HCT116 (cell line): ENCODE measurements around the gene CCDC146. TPM values are rescaled to one million over a fixed set of nuclear protein-coding genes. Genes with fewer than 3 reads are reported as not detected.

Experiments used
- ATAC-seq: fragments of 200-7000 bp; cut with Tn5 transposase; 2 replicates; pipeline ENCODE4 v1.9.1; 2020; ENCODE audit warnings: mild to moderate bottlenecking, moderate library complexity
- BruUV-seq: library from RNA; stranded (reverse); fragments of 400-500 nt; replicated peaks from 2 replicates; lab custom pipeline; 2021; lab: Mats Ljungman, UMichigan
- CTCF ChIA-PET: fragments of 300-600 bp; sonication (Branson Sonifier 250); formaldehyde crosslinking; loops from one replicate; lab custom pipeline; 2021; ENCODE audit warnings: antibody characterized with exemption; lab: Charles Lee
- POLR2A ChIA-PET: fragments of 300-600, 350-600 bp; sonication (Branson Sonifier 250); formaldehyde crosslinking; loops from one replicate; lab custom pipeline; 2021; ENCODE audit warnings: antibody characterized with exemption; lab: Charles Lee
- RAD21 ChIA-PET, 2 experiments: fragments of 300-600 bp; sonication (Branson Sonifier 250); formaldehyde crosslinking; loops; one replicate each; lab custom pipeline; 2023; ENCODE audit warnings: low total read pairs in 2 of 2; ENCODE audit not compliant: uncharacterized antibody in 2 of 2, unreplicated experiment in 2 of 2, low non-redundant PET in 1 of 2; lab: Charles Lee
- DNase-seq: peaks from one replicate; pipeline ENCODE4 v3.0.0-alpha.2; 2010; ENCODE audit warnings: low read depth, low spot score
- H2AFZ ChIP-seq: fragments of 200-600 bp; shearing (Covaris generic), sonication (generic); 2 replicates; pipeline ENCODE4 v1.6.1; 2017; ENCODE audit warnings: low read depth, mixed run types, mixed read lengths, antibody characterized with exemption, low read length; ENCODE audit not compliant: poor library complexity, severe bottlenecking
- H3K27ac ChIP-seq: 2 replicates; pipeline ENCODE4 v1.5.1; 2012; ENCODE audit warnings: low read depth, low read length
- H3K27me3 ChIP-seq: fragments of 200-600 bp; sonication (generic); 2 replicates; pipeline ENCODE4 v1.6.1; 2016; ENCODE audit warnings: mixed run types, low read length, mixed read lengths; ENCODE audit not compliant: insufficient read depth
- H3K36me3 ChIP-seq, 2 experiments: fragments of 200-500 bp in 1 of 2; fragments of 200-600 bp in 1 of 2; sonication (Bioruptor generic) in 1 of 2; sonication (generic) in 1 of 2; 2 replicates each; pipeline versions ENCODE4 v1.5.1 to v1.6.1; 2014 to 2016; ENCODE audit warnings: low read length in 2 of 2, inconsistent platforms in 1 of 2, mixed read lengths in 1 of 2, mixed run types in 1 of 2; ENCODE audit not compliant: insufficient read depth in 2 of 2, control insufficient read depth in 1 of 2
- H3K4me1 ChIP-seq, 2 experiments: fragments of 200-600 bp in 1 of 2; sonication (generic) in 1 of 2; 2 replicates each; pipeline versions ENCODE4 v1.5.1 to v1.6.1; 2012 to 2017; ENCODE audit warnings: low read length in 2 of 2, inconsistent platforms in 1 of 2, mild to moderate bottlenecking in 1 of 2, mixed read lengths in 1 of 2, mixed run types in 1 of 2, moderate library complexity in 1 of 2; ENCODE audit not compliant: insufficient read depth in 2 of 2, control insufficient read depth in 1 of 2
- H3K4me2 ChIP-seq: fragments of 200-600 bp; sonication (generic); 2 replicates; pipeline ENCODE4 v1.6.1; 2017; ENCODE audit warnings: mixed run types, low read length, mixed read lengths
- H3K4me3 ChIP-seq, 2 experiments: fragments of 200-600 bp in 1 of 2; sonication (generic) in 1 of 2; replicated peaks in 1 of 2; 2 replicates each; pipeline ENCODE4 v1.5.1; 2011 to 2016; ENCODE audit warnings: low read length in 2 of 2, control low read depth in 1 of 2, low read depth in 1 of 2, mild to moderate bottlenecking in 1 of 2, mixed read lengths in 1 of 2, mixed run types in 1 of 2
- H3K79me2 ChIP-seq: fragments of 200-600 bp; sonication (generic); 2 replicates; pipeline ENCODE4 v1.6.1; 2017; ENCODE audit warnings: mild to moderate bottlenecking, mixed run types, low read length, moderate library complexity, mixed read lengths; ENCODE audit not compliant: insufficient read depth
- H3K9ac ChIP-seq: fragments of 200-600 bp; sonication (generic); 2 replicates; pipeline ENCODE4 v1.6.1; 2016; ENCODE audit warnings: low read length, mixed read lengths
- H3K9me2 ChIP-seq: fragments of 200-600 bp; sonication (generic), shearing (Covaris generic); 2 replicates; pipeline ENCODE4 v1.6.1; 2017; ENCODE audit warnings: mixed run types, mild to moderate bottlenecking, moderate library complexity; ENCODE audit not compliant: insufficient read depth
- H3K9me3 ChIP-seq, 2 experiments: fragments of 200-500 bp in 1 of 2; fragments of 200-600 bp in 1 of 2; sonication (Bioruptor generic) in 1 of 2; sonication (generic) in 1 of 2; 2 replicates each; pipeline ENCODE4 v1.6.1; 2014 to 2017; ENCODE audit warnings: low read length in 2 of 2, mixed read lengths in 2 of 2, inconsistent platforms in 1 of 2, low read depth in 1 of 2, mild to moderate bottlenecking in 1 of 2, mixed run types in 1 of 2, moderate library complexity in 1 of 2; ENCODE audit not compliant: control insufficient read depth in 1 of 2, insufficient read depth in 1 of 2
- H4K20me1 ChIP-seq: fragments of 200-600 bp; sonication (generic), shearing (Covaris generic); 2 replicates; pipeline ENCODE4 v1.6.1; 2017; ENCODE audit warnings: mixed run types, mild to moderate bottlenecking, moderate library complexity; ENCODE audit not compliant: insufficient read depth
- CBX3 ChIP-seq: IDR thresholded peaks from 2 replicates; pipeline ENCODE4 v1.6.1; 2012; ENCODE audit warnings: low read depth
- EGR1 ChIP-seq: IDR thresholded peaks from 2 replicates; pipeline ENCODE4 v1.6.1; 2012; ENCODE audit warnings: low read depth
- EZH2 ChIP-seq: fragments of 200-600 bp; sonication (generic); IDR thresholded peaks from 2 replicates; pipeline ENCODE4 v1.6.1; 2017; ENCODE audit warnings: antibody characterized with exemption, mixed run types
- POLR2A ChIP-seq: IDR thresholded peaks from 2 replicates; pipeline ENCODE4 v1.7.0; 2011; ENCODE audit warnings: borderline replicate concordance; ENCODE audit not compliant: insufficient read depth, insufficient read length; ENCODE audit errors: extremely low read depth
- RAD21 ChIP-seq: IDR thresholded peaks from 2 replicates; pipeline ENCODE4 v1.6.1; 2012; ENCODE audit warnings: low read depth, mild to moderate bottlenecking
- TCF7L2 ChIP-seq: IDR thresholded peaks from 2 replicates; pipeline ENCODE4 v1.7.0; 2011; ENCODE audit warnings: borderline replicate concordance, inconsistent platforms; ENCODE audit not compliant: insufficient read depth, insufficient read length; ENCODE audit errors: extremely low read depth
- ZNF274 ChIP-seq: fragments of 200-500 bp; sonication (Bioruptor generic); IDR thresholded peaks from 2 replicates; pipeline ENCODE4 v1.6.1; 2014; ENCODE audit warnings: mild to moderate bottlenecking, low read depth, low read length, inconsistent platforms
- intact Hi-C: fragments of 100-400 bp; cut with micrococcal nuclease; formaldehyde crosslinking; loops from 2 replicates; pipeline ENCODE4 v1.10.0; 2022
- total RNA-seq: library from RNA; stranded (reverse); gene quantifications from one replicate; pipeline ENCODE4 v1.2.1, GENCODE V29; 2021; ENCODE audit not compliant: unreplicated experiment
- TF ChIP-seq, protein P1 (sequence below), 3 experiments: fragments of 200-600 bp in 1 of 3; sonication (generic) in 1 of 3; IDR thresholded peaks in 2 of 3; conservative IDR thresholded peaks in 1 of 3; 2 replicates each; pipeline ENCODE4 v1.5.1; 2012 to 2017; ENCODE audit warnings: low read depth in 2 of 3, low read length in 2 of 3, antibody characterized with exemption in 1 of 3, borderline replicate concordance in 1 of 3, control low read depth in 1 of 3, mild to moderate bottlenecking in 1 of 3, mixed read lengths in 1 of 3, mixed run types in 1 of 3, moderate library complexity in 1 of 3; ENCODE audit not compliant: insufficient read depth in 1 of 3

CCDC146 gene
- total RNA-seq, 1 experiment from 2014 or later, result 6.3 TPM

DNA sequence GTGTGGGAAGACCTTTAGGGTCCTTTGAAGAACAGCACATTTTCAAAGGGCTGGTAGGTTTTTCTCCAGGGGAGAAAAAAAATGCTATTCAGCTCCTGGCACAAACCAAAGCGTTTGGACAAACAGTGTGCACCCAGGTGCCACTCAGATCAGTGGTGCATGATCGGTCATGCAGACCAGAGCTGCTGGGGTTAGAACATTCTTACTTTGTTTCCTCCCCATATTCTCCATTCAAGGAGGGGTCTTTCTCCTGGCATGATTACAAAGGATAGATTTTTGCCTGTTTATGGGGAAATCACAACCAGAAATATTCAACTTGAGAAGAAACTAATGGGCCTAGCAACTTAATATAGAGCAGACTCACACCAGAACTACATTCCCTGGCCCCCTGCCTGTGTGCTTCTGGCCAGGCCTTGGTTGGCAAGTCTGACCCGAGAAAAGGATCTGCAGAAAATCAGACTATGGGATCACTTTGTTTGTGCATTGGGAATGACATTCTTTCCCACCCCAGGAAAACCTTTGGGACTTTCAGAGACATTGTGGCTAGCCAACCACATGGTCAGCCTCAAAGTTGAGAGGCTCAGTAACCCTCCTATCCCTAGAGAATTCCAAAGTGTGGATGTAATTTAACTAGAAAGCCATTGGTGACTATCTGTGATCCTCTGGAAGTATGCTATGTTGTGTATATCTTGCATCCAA is 159.5 kb downstream of the CCDC146 start:
- Histone ChIP-seq H3K9ac (no peak overlapping the region), H3K9me2 (no peaks in the 10 kb centered on the region), H2AFZ (no peak overlapping the region), H3K36me3 (no peaks in the 10 kb centered on the region), H3K79me2 (no peaks in the 10 kb centered on the region), H3K4me3 (no peak overlapping the region), H4K20me1 (no peaks in the 10 kb centered on the region), H3K27ac (no peak overlapping the region), H3K4me2 (no peak overlapping the region), H3K27me3 (no peaks in the 10 kb centered on the region), H3K4me1 (no peaks in the 10 kb centered on the region), H3K9me3 (no peaks in the 10 kb centered on the region)
- TF ChIP-seq POLR2A, result no peak
- no peak for TF ChIP-seq TCF7L2
- no peak for TF ChIP-seq EGR1
- TF ChIP-seq, protein P1, sequence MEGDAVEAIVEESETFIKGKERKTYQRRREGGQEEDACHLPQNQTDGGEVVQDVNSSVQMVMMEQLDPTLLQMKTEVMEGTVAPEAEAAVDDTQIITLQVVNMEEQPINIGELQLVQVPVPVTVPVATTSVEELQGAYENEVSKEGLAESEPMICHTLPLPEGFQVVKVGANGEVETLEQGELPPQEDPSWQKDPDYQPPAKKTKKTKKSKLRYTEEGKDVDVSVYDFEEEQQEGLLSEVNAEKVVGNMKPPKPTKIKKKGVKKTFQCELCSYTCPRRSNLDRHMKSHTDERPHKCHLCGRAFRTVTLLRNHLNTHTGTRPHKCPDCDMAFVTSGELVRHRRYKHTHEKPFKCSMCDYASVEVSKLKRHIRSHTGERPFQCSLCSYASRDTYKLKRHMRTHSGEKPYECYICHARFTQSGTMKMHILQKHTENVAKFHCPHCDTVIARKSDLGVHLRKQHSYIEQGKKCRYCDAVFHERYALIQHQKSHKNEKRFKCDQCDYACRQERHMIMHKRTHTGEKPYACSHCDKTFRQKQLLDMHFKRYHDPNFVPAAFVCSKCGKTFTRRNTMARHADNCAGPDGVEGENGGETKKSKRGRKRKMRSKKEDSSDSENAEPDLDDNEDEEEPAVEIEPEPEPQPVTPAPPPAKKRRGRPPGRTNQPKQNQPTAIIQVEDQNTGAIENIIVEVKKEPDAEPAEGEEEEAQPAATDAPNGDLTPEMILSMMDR (IDR thresholded peaks at IDR 0.05 in 2 of 3, conservative IDR thresholded peaks at IDR 0.05 in 1 of 3; ENCODE audit: borderline replicate concordance in 1 of 3, insufficient read depth in 1 of 3, low read depth in 2 of 3, low read length in 2 of 3), result no peak
- TF ChIP-seq ZNF274, result no peak
- no peak for TF ChIP-seq CBX3
- TF ChIP-seq EZH2, result no peak
- no peak for TF ChIP-seq RAD21
- DNase-seq (no peak), ATAC-seq (no peak)
- BruUV-seq, result no TSS peak
- ChIA-PET CTCF (no interaction called here), POLR2A (no interaction called here), RAD21 (no interaction called here)
- intact Hi-C loops, result no loop called here
